Skeletal muscle cell (primary cell): ENCODE results near the gene CTF1.

Experiments used
- DNase-seq: peaks from one replicate; pipeline ENCODE4 v3.0.0-alpha.2; 2010; ENCODE audit warnings: low read depth
- H3K4me3 ChIP-seq: 2 replicates; pipeline ENCODE4 v1.5.1; 2011; ENCODE audit warnings: low read depth, mild to moderate bottlenecking, control low read depth, low read length, moderate library complexity

The CTF1 gene

GRCh38 chr16:30903596-30903995, 7.2 kb downstream of the CTF1 start:
- DNase-seq, result no peak
- no peak overlapping the region for H3K4me3 ChIP-seq

- no peak overlapping the region for H3K4me3 ChIP-seq
- no peak for DNase-seq
These were observed 7.8 kb downstream of the CTF1 start for GRCh38 chr16:30904114-30904780.

- DNase-seq, result no peak
- H3K4me3 ChIP-seq, result no peak overlapping the region
These were observed 10.7 kb downstream of the CTF1 start for GRCh38 chr16:30907064-30907463.

DNA sequence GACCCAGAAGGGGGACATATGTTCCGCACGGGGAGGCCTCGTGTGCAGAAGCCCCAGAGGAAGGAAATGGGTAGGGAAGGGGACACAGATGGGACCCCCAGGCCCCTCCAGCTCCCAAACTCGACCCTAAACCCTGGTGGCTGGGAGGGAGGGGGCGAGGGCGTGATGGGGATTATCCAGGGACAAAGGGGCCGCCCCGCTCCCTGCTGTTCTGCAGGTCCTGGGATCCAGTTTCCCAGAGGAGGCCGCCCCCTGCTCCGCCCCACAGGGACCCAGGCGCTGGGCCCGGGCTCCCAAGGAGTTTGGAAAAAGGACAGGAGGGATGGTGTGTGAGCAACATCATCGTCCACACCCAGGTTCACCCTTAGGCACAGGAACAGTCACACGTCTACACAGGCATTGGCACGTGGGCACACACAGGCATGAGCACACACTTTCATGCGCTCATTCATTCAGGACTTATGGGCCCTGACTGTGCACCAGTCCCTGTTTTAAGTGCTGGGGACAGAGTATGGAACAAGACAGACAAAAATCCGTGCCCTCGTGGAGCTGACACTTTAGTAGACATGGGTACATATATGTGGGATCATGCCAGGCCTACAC, 14.1 kb downstream of the CTF1 start:
- DNase-seq, result no peak
- no peak overlapping the region for H3K4me3 ChIP-seq

DNA sequence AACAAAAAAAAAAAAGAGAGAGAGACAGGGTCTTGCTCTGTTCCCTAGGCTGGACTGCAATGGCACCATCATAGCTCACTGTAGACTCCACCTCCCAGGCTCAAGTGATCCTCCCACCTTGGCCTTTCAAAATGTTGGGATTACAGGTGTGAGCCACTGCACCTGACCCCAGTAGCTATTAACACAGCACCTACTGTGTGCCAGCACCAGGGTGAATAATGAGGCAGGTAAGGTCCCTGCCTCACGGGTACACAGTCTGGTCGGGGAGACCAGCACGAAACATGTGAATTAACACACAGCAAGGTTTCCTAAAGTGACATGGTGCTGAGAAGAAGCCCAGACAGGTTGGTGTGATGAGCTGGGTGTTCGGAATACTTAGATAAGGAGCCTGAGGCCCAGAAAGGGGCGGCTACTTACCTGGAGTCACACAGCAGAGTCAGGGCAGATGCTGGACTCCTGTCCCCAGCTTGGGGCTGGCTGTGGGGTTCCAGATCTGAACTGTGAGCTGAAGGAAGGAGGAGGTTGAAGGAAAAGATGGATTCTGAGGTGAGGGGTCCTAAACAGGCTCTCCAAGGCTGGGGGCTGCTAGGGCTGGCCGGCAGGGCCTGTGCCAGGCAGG, 16.5 kb downstream of the CTF1 start:
- no peak for DNase-seq
- H3K4me3 ChIP-seq, result no peak overlapping the region

- no peak for DNase-seq
- no peak overlapping the region for H3K4me3 ChIP-seq
These were observed 18.4 kb downstream of the CTF1 start for GRCh38 chr16:30914830-30915229.

DNA sequence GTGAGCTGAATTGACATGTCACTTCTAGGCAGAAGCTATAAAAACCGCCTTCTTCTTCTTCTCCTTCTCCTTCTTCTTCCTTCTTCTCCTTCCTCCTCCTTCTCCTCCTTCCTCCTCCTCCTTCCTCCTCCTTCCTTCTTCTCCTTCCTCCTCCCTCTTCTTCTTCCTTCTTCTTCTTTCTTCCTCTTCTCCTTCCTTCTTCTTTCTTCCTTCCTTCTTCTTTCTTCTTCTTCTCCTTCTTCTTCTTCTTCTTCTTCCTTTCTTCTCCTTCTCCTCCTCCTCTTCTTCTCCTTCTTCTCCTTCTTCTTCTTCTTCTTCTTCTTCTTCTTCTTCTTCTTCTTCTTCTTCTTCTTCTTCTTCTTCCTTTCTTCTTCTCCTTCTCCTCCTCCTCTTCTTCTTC, 22.2 kb downstream of the CTF1 start:
- DNase-seq, result no peak
- no peak overlapping the region for H3K4me3 ChIP-seq

DNA sequence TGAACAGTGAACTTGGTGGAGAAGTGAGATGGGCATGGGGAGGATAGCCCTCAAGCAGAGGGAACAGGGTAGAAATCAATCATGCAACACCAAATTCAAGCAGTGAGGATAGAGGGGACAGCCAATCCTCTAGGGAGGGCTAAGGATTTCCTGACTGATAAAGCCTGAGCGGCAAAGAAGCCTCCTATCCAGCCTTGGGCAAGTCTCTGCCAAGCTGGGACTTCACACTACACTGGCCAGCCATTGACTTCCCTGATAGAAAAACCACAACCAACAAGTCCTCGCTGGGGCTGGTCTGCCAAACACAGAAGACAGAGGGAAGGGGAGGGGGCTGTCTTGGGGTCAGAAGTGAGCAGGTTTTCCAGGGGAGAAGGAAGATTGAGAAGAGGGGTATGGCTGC, 24.5 kb downstream of the CTF1 start:
- no peak overlapping the region for H3K4me3 ChIP-seq
- DNase-seq, result no peak

- peak overlapping the region; percentile 64 for H3K4me3 ChIP-seq
- no peak for DNase-seq
These were observed 25.0 kb downstream of the CTF1 start for GRCh38 chr16:30921459-30921747.

GRCh38 chr16:30921748-30922419, 25.5 kb downstream of the CTF1 start:
- peak overlapping the region; percentile 64 for H3K4me3 ChIP-seq
- peak; percentile 69 for DNase-seq

GRCh38 chr16:30922420-30922959, 26.1 kb downstream of the CTF1 start:
- peak; percentile 99 for DNase-seq
- H3K4me3 ChIP-seq, result peak overlapping the region; percentile 64

DNA sequence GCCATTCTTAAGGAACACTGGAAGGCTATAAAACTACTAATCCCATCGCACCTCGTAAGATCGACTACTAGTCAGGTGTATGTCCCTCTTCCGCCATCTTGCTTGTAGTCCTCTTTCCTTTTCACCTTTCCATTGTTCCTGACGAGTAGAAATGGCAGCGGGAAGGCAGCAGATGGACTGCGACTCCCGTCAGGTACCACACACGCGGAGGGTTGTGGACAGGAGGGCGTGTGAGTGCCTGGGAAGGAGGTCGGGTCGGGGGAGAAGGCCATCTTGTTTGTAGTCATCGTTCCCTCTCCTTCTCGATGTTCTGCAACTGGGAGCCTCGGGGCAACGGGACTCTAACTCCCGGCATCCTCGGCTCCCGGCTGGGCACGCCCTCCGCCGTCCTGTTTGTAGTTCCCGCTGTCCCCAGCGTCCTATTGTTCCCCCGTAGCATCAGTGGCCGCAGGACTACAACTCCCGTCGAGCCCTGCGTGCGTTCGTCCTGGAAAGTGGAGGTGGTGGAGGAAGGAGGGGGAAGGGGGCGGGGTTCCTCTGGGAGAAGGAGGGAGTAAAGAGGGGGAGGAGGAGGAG, 26.6 kb downstream of the CTF1 start:
- peak overlapping the region; percentile 62 for H3K4me3 ChIP-seq
- peak; percentile 99 for DNase-seq

DNA sequence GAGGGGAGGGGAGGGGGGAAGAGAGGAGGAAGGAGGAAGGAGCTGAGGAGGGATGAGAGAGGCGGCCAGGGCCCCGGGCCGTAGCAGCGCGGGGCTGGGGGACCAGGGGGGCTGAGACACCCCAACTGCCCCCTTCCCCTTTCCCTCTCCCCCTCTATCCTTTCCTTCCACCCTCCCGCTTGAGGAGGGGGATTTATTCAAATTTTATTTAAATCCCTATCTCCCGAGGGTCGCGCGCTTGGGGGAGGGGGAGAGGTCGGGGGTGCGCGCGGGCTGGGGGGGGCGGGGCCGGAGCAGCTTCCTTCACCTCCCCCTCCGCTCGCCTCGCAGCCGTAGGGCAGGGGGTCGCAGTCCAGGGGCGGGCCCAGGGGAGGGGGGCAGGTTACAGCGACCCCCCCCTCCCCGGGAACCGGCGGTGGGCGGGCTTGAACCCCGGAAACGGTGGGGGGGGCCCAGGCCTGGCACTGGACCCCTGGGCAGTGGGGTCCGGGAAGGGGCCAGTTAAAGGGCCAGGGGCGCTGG, 27.2 kb downstream of the CTF1 start, which contains the start of gene FBXL19:
FBXL19 (plus strand) TSS at position 19 of the 522 bp plus-strand sequence. CDS start 2,183 bp downstream, outside the sequence.
- no peak for DNase-seq
- H3K4me3 ChIP-seq, result peak within 1 kb of the TSS; percentile 64

- no peak for DNase-seq
- H3K4me3 ChIP-seq, result peak overlapping the region; percentile 62
These were observed 27.9 kb downstream of the CTF1 start for GRCh38 chr16:30924076-30924912.

GRCh38 chr16:30924913-30925631, 28.7 kb downstream of the CTF1 start:
- DNase-seq, result no peak
- H3K4me3 ChIP-seq, result peak overlapping the region; percentile 62

GRCh38 chr16:30925632-30925987, 29.2 kb downstream of the CTF1 start:
- DNase-seq, result no peak
- peak overlapping the region; percentile 62 for H3K4me3 ChIP-seq

- H3K4me3 ChIP-seq, result no peak overlapping the region
These were observed 29.8 kb downstream of the CTF1 start for GRCh38 chr16:30925995-30926811.

More at GRCh38 chr16:30925995-30926811, 29.8 kb downstream of the CTF1 start:
- DNase-seq, result no peak
